GM11168 (cell line): ENCODE measurements around the gene TAPBPL.
"Not testable (repeated sequence)": the region's sequence is repeated elsewhere in the genome, so short reads cannot be mapped to it uniquely, and the experiment has no call there.

Source experiments
- in situ Hi-C: fragments of 300-500 bp; cut with MboI; formaldehyde crosslinking; loops from one replicate; pipeline ENCODE4 v1.12.0; 2022; ENCODE audit warnings: low sequenced_read_pairs; ENCODE audit not compliant: unreplicated experiment

Gene TAPBPL

GRCh38 chr12:6477601-6478377 is 25.9 kb downstream of the TAPBPL start:
- in situ Hi-C loops: not testable (repeated sequence)

GRCh38 chr12:6478416-6478815 is 26.6 kb downstream of the TAPBPL start:
- in situ Hi-C loops: no loop called here

GRCh38 chr12:6488240-6488639 is 36.4 kb downstream of the TAPBPL start:
- in situ Hi-C loops: no loop called here

GRCh38 chr12:6489449-6489848 is 37.6 kb downstream of the TAPBPL start:
- in situ Hi-C loops: no loop called here

- in situ Hi-C loops: not testable (repeated sequence)
These were observed 38.8 kb downstream of the TAPBPL start for GRCh38 chr12:6490673-6491072.

- in situ Hi-C loops: no loop called here
These were observed 41.1 kb downstream of the TAPBPL start, which contains the start of gene MRPL51 for GRCh38 chr12:6492838-6493496. MRPL51 (minus strand) TSS chr12:6493262; CDS start chr12:6493136, 126 bp downstream.

GRCh38 chr12:6493497-6494257 is 41.8 kb downstream of the TAPBPL start, which contains the start of gene NCAPD2:
NCAPD2 (plus strand) TSS chr12:6494102; CDS start chr12:6495099, 997 bp downstream.
- in situ Hi-C loops: no loop called here

- in situ Hi-C loops: no loop called here
These were observed 42.5 kb downstream of the TAPBPL start for GRCh38 chr12:6494258-6494743.

GRCh38 chr12:6494968-6495367 is 43.1 kb downstream of the TAPBPL start:
- in situ Hi-C loops: no loop called here

- in situ Hi-C loops: not testable (repeated sequence)
These were observed 45.4 kb downstream of the TAPBPL start for GRCh38 chr12:6497291-6497690.

GRCh38 chr12:6500466-6500865 is 48.6 kb downstream of the TAPBPL start:
- in situ Hi-C loops: no loop called here

- in situ Hi-C loops: no loop called here
These were observed 55.5 kb downstream of the TAPBPL start for GRCh38 chr12:6507102-6507998.

GRCh38 chr12:6508087-6508486 is 56.2 kb downstream of the TAPBPL start:
- in situ Hi-C loops: no loop called here
